Measurements from ENCODE around the gene UGT2B17. TPM values are rescaled to one million over a fixed set of nuclear protein-coding genes. Genes with fewer than 3 reads are reported as not detected.

UGT2B17 gene
- total and polyA plus RNA-seq, 2 of the 4 experiments (the other 2 are of a cell fraction): not detected

DNA sequence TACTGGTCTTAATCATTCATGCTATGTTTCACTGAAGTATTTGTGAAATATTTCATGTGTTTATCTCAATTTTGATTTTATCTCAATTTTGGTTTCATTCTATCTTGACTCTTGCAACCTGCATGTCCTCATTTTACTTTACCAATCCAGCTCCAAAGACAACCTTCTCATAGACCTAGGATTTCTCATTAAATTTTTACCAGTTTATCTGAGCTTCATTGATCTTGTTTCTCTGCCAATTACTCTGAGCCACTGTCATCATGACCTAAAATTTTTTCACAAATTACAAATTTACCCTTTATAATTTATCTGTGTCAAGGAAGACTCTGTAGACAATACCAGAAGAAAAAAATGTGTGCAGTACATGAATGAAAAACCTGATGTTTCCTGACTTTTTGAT lies 18.6 kb upstream of the UGT2B17 start:
- H2BK20ac ChIP-seq (ENCODE audit: low read depth, low read length): no peak overlapping the region
- H4K5ac ChIP-seq (ENCODE audit: low read depth, low read length): no peak overlapping the region
- H3K56ac ChIP-seq (ENCODE audit: extremely low read depth, insufficient read depth, low read length): no peak overlapping the region
- no peak overlapping the region for H3K18ac ChIP-seq (ENCODE audit: low read depth, low read length)
- no peaks in the 10 kb centered on the region for H3K27me3 ChIP-seq (ENCODE audit: control insufficient read depth, insufficient read depth, low read length)
- H3K36me3 ChIP-seq (ENCODE audit: control insufficient read depth, insufficient read depth, low read length): no peaks in the 10 kb centered on the region
- ATAC-seq (ENCODE audit: low read depth) (no peak), DNase-seq (no peak)
- no peak overlapping the region for H3K4me2 ChIP-seq (ENCODE audit: low read depth, low read length)
- in situ Hi-C loops (cut with MboI; ENCODE audit: low sequenced_read_pairs): no loop called here
- intact Hi-C loops (cut with micrococcal nuclease): no loop called here
- TF ChIP-seq RFX5 (IDR thresholded peaks at IDR 0.05; ENCODE audit: low read depth, low read length) (no peak), SMC3 (IDR thresholded peaks at IDR 0.05; ENCODE audit: low read depth, low read length) (no peak), NFE2L2 (IDR thresholded peaks at IDR 0.05; ENCODE audit: low read depth, low read length) (no peak), FOS (IDR thresholded peaks at IDR 0.05; ENCODE audit: low read depth, low read length) (no peak)
- TF ChIP-seq, protein P1, sequence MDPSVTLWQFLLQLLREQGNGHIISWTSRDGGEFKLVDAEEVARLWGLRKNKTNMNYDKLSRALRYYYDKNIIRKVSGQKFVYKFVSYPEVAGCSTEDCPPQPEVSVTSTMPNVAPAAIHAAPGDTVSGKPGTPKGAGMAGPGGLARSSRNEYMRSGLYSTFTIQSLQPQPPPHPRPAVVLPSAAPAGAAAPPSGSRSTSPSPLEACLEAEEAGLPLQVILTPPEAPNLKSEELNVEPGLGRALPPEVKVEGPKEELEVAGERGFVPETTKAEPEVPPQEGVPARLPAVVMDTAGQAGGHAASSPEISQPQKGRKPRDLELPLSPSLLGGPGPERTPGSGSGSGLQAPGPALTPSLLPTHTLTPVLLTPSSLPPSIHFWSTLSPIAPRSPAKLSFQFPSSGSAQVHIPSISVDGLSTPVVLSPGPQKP (IDR thresholded peaks at IDR 0.05; ENCODE audit: borderline replicate concordance, low read depth, low read length): no peak
- POLR2A ChIA-PET (ENCODE audit: unreplicated experiment): no interaction called here
- no peak overlapping the region for H3K27ac ChIP-seq (ENCODE audit: insufficient read depth, low read length)
- no peaks in the 10 kb centered on the region for H3K9me1 ChIP-seq (ENCODE audit: insufficient read depth, low read length)
- no peak overlapping the region for H3K14ac ChIP-seq (replicated peaks; ENCODE audit: low read depth, low read length)
- H2AK9ac ChIP-seq (replicated peaks; ENCODE audit: low read depth, low read length, poor library complexity): no peak overlapping the region
- no peak overlapping the region for H3K9ac ChIP-seq (ENCODE audit: low read depth, low read length)
- no peak overlapping the region for H2BK15ac ChIP-seq (ENCODE audit: low read depth, low read length)
- H3K4me1 ChIP-seq (ENCODE audit: control insufficient read depth, insufficient read depth, low read length): no peaks in the 10 kb centered on the region
- no peak overlapping the region for H2BK120ac ChIP-seq (ENCODE audit: low read depth, low read length)
- no peaks in the 10 kb centered on the region for H4K20me1 ChIP-seq (ENCODE audit: insufficient read depth, low read length)
- H2AK5ac ChIP-seq (ENCODE audit: low read depth, low read length): no peak overlapping the region
- no peak overlapping the region for H4K91ac ChIP-seq (ENCODE audit: insufficient read depth, low read depth, low read length)
- H3K23ac ChIP-seq (ENCODE audit: low read depth, low read length): no peak overlapping the region
- dilution Hi-C loops (cut with HindIII; ENCODE audit: low sequenced_read_pairs, unreplicated experiment): no loop called here
- H4K8ac ChIP-seq (ENCODE audit: low read depth in 2 of 2, low read length in 2 of 2): no peak overlapping the region
- no peaks in the 10 kb centered on the region for H3K9me3 ChIP-seq (ENCODE audit: control insufficient read depth, insufficient read depth, low read length)
- no peak overlapping the region for H2AFZ ChIP-seq (replicated peaks; ENCODE audit: low read length, poor library complexity)
- H3K4me3 ChIP-seq (ENCODE audit: insufficient read depth, low read depth, low read length): no peak overlapping the region
- CTCF ChIA-PET: no interaction called here
- H3K4ac ChIP-seq (ENCODE audit: low read depth, low read length): no peak overlapping the region
- H2BK5ac ChIP-seq (ENCODE audit: low read depth, low read length, poor library complexity, severe bottlenecking): no peak overlapping the region
- BruUV-seq (replicated peaks): no TSS peak
- H3K79me1 ChIP-seq (ENCODE audit: low read depth in 1 of 2, low read length in 2 of 2): no peaks in the 10 kb centered on the region
